ENCODE measurements around the gene MFSD2B.

- TF ChIP-seq CTCF (IDR thresholded peaks at IDR 0.05) (no peak), POLR2A (IDR thresholded peaks at IDR 0.05) (no peak)
Observed at GRCh38 chr2:24054366-24055010, 44.6 kb downstream of the MFSD2B start.
